HepG2 (cell line): ENCODE measurements around the gene FAM168A. TPM values are rescaled to one million over a fixed set of nuclear protein-coding genes. Genes with fewer than 3 reads are reported as not detected.

Experiments
- STAG1 ChIP-seq: sonication (generic); formaldehyde crosslinking; IDR thresholded peaks from 2 replicates; pipeline ENCODE4 v1.4.0; 2020; ENCODE audit warnings: missing genetic modification reagents
- polyA plus RNA-seq, 8 experiments: library from polyadenylated mRNA; depleted of rRNA in 3 of 8; stranded (reverse) in 7 of 8; unstranded in 1 of 8; fragments of >200 nt; fragmentation: Illumina TruSeq in 4 of 8; extraction: Trizol in 4 of 8; gene quantifications; 2 replicates each; pipeline versions ENCODE4 v1.2.1 to v1.2.3, GENCODE V29; 2011 to 2016; ENCODE audit warnings: low read depth in 4 of 8, missing spikeins in 1 of 8, mixed read lengths in 1 of 8; ENCODE audit not compliant: insufficient read depth in 1 of 8
- small RNA-seq, 3 experiments: library from RNA; depleted of rRNA; stranded (forward); fragments of <200 nt; gene quantifications; one replicate each; pipeline ENCODE3, GENCODE V24; 2012; ENCODE audit warnings: low read depth in 2 of 3, low replicate concordance in 1 of 3; ENCODE audit not compliant: insufficient read length in 3 of 3, insufficient read depth in 2 of 3
- total RNA-seq, 5 experiments: library from RNA; depleted of rRNA; stranded (reverse); fragments of >200 nt; fragmentation: Illumina TruSeq; extraction: Trizol; gene quantifications; 2 replicates each; pipeline ENCODE4 v1.2.3, GENCODE V29; 2016; ENCODE audit warnings: low read depth in 1 of 5

FAM168A gene
- total and polyA plus RNA-seq, 2 of the 13 experiments (the other 11 are each of a cell fraction or from before 2014, with no cell fraction given) = 13.9 to 15.8 TPM

DNA sequence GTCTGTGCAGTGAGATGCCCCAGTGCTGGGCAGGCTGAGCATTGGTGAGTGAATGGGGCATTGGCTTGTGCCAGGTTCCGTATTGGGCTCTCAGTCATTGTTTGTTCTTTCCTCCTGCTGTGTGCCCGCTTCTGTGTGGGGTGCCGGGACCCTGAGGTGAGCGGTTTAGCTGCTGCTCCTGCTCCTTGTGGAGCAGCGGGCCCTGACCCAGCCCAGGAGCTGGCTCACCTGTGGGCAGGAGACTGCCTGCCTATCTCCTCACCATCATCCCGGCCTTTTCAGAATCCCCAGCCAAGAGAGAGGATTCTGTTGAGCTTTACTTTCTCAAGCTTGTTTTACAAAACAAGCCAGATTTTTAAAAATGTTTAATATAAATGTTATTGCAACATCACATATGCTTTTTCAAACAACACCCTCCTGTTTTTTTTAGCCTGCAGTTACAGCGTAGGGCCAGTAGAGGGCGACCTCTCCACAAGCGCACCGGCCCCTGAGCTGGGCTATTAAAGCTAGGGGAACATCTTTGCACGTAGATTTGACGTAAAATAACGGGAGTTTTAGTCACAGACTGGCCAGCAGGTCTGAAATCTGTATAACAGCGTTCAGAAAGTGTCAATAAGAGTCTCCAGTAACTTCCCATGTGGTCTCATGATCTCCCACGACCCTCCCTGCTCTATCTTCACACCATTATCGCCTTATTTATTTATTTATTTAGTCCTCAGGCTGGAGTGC, 246.8 kb downstream of the FAM168A start (continued):
- TF ChIP-seq STAG1 (CRISPR knock-in tag) = peak; percentile 59

Small RNAs within 50 kb of the gene (small RNA-seq; reads per million reads assigned to genes)
- gene AP000763.2 (0 reads per million in 3 experiments), gene HMGN2P38 (0 reads per million in 3 experiments)

Other genes with a start within 250 kb of the FAM168A start
- 1.6 and 4.7 TPM in 2 replicates for gene RELT, start 221.7 kb downstream of the FAM168A start, total RNA-seq (2016; rRNA removed; fragmentation: Illumina TruSeq; extraction: Trizol)
- 2.5 and 3.5 TPM in 2 replicates for gene RELT, start 221.7 kb downstream of the FAM168A start, polyA plus RNA-seq (2011; rRNA removed)
- 68.0 and 71.7 TPM in 2 replicates for gene PLEKHB1, start 48.5 kb upstream of the FAM168A start, total RNA-seq (2016; rRNA removed; fragmentation: Illumina TruSeq; extraction: Trizol)
- 77.1 and 99.3 TPM in 2 replicates for gene PLEKHB1, start 48.5 kb upstream of the FAM168A start, polyA plus RNA-seq (2011; rRNA removed)
- 74.3 and 83.3 TPM in 2 replicates for gene RAB6A, start 163.0 kb upstream of the FAM168A start, total RNA-seq (2016; rRNA removed; fragmentation: Illumina TruSeq; extraction: Trizol)
- 92.0 and 121 TPM in 2 replicates for gene RAB6A, start 163.0 kb upstream of the FAM168A start, polyA plus RNA-seq (2011; rRNA removed)
- gene MRPL48, start 189.8 kb upstream of the FAM168A start, total RNA-seq (2016; rRNA removed; fragmentation: Illumina TruSeq; extraction: Trizol) = 67.9 and 97.3 TPM in 2 replicates
- gene MRPL48, start 189.8 kb upstream of the FAM168A start, polyA plus RNA-seq (2011; rRNA removed) = 50.2 and 61.2 TPM in 2 replicates